Activated CD4-positive, alpha-beta T cell treated with anti-CD3 and anti-CD28 coated beads for 36 hours (primary cell): ENCODE results near the gene ADAMTS12. TPM values are rescaled to one million over a fixed set of nuclear protein-coding genes. Genes with fewer than 3 reads are reported as not detected.

Experiments used
- ATAC-seq: fragments of 200-7000 bp; cut with Tn5 transposase; one replicate; pipeline ENCODE4 v1.10.0; 2021; ENCODE audit warnings: mild to moderate bottlenecking, moderate library complexity
- CTCF ChIA-PET: fragments of 350-600 bp; sonication (Branson Sonifier 250); formaldehyde crosslinking; loops from one replicate; lab custom pipeline; 2021; ENCODE audit warnings: antibody characterized with exemption; lab: Charles Lee
- POLR2A ChIA-PET: fragments of 350-600 bp; sonication (Branson Sonifier 250); formaldehyde crosslinking; loops from one replicate; lab custom pipeline; 2021; ENCODE audit warnings: antibody characterized with exemption, inconsistent platforms; lab: Charles Lee
- DNase-seq: peaks from one replicate; pipeline ENCODE4 v3.0.0-alpha.2; 2020
- H3K27ac Mint-ChIP-seq: one replicate; pipeline ENCODE4 v1.8.0; 2021; ENCODE audit warnings: mixed read lengths
- H3K27me3 Mint-ChIP-seq: one replicate; pipeline ENCODE4 v1.8.0; 2021; ENCODE audit warnings: mixed read lengths
- H3K36me3 Mint-ChIP-seq: one replicate; pipeline ENCODE4 v1.8.0; 2021; ENCODE audit warnings: low read depth, mixed read lengths
- H3K4me1 Mint-ChIP-seq: one replicate; pipeline ENCODE4 v1.8.0; 2021; ENCODE audit warnings: mixed read lengths
- H3K4me3 Mint-ChIP-seq: one replicate; pipeline ENCODE4 v1.8.0; 2021; ENCODE audit warnings: mild to moderate bottlenecking, moderate library complexity, mixed read lengths
- H3K9me3 Mint-ChIP-seq: one replicate; pipeline ENCODE4 v1.8.0; 2021; ENCODE audit warnings: low read depth, mixed read lengths
- intact Hi-C, 2 experiments: fragments of 100-400 bp; cut with DNase I in 1 of 2; cut with micrococcal nuclease in 1 of 2; formaldehyde crosslinking; loops; one replicate each; pipeline versions ENCODE4 v1.14.2 to v1.15.1; 2022 to 2024; cut with DNase I, micrococcal nuclease
- total RNA-seq, 2 experiments: library from RNA; stranded (reverse); gene quantifications; one replicate each; pipeline ENCODE4 v1.2.3, GENCODE V29; 2021

ADAMTS12 gene
- total RNA-seq, 2 experiments from 2014 or later: not detected

DNA sequence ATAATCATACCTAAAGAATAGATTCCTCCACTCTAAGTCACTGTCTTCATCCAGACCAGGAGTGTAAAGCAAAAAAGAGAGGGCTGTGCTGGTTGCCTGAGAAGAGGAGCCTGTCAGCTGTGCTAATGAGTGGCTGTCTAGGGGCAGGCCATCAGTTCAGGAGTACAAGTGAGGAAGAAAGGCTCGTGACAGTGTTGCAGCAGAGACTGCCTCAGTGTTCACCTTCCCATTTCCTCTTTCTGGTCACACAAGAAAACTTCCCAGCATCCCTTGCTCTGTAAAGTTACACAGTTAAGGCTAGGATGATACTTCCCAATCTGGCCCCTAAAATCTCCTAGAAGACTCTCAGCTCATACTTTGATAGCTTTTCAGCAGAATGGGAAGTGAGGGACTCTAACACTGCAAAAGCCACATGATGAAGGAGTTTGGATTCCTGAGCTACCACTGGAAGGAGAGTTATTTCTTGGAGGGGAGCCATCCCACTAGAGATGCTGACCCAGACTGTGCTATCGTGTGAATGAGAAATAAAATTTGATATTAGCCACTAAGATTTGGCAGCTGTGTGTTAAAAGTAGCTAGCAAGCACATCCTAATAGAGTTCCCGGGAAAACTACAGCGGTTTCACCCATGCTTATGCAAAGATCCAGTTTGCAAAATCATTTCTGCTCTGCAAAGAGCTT lies 67.1 kb downstream of the ADAMTS12 start:
- DNase-seq (no peak), ATAC-seq (no peak)
- CTCF ChIA-PET: interaction anchor here (1.0 to 2.4 kb wide), 2 partner anchors 110 to 111 kb away, joined by 3 to 6 read pairs; partner anchors contain the start of gene RXFP3
- POLR2A ChIA-PET: no interaction called here
- intact Hi-C loops: no loop called here
- no peaks in the 10 kb centered on the region for H3K4me1 Mint-ChIP-seq
- H3K27me3 Mint-ChIP-seq: peaks cover 3% of the 10 kb centered on the region
- no peaks in the 10 kb centered on the region for H3K9me3 Mint-ChIP-seq
- no peaks in the 10 kb centered on the region for H3K36me3 Mint-ChIP-seq
- H3K4me3 Mint-ChIP-seq: no peak overlapping the region
- H3K27ac Mint-ChIP-seq: no peak overlapping the region

DNA sequence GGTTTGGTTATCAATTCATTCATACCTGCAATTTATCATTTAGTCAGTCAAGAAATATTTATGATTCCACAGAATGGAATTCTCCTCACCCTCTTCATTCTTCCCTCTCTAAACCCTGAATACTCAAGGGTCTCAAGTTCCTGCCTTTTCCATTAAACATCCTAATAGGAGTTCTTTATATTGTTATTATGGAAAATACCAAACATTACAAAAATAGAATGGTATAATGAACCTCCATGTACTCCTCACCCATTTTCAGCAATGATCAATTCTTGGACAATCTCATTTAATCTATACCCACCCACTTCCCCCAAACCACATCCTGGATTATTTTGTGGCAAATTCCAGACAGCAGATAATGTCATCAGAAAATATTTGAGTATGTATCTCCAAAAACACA lies 74.5 kb downstream of the ADAMTS12 start:
- H3K4me3 Mint-ChIP-seq: no peak overlapping the region
- no peaks in the 10 kb centered on the region for H3K9me3 Mint-ChIP-seq
- peaks cover 6% of the 10 kb centered on the region for H3K27me3 Mint-ChIP-seq
- no peaks in the 10 kb centered on the region for H3K36me3 Mint-ChIP-seq
- CTCF ChIA-PET: no interaction called here
- POLR2A ChIA-PET: no interaction called here
- no peaks in the 10 kb centered on the region for H3K4me1 Mint-ChIP-seq
- ATAC-seq: no peak
- intact Hi-C loops: no loop called here
- no peak overlapping the region for H3K27ac Mint-ChIP-seq
- no peak for DNase-seq

GRCh38 chr5:33816791-33817190 lies 75.0 kb downstream of the ADAMTS12 start:
- Mint-ChIP-seq H3K36me3 (no peaks in the 10 kb centered on the region), H3K4me3 (no peak overlapping the region), H3K9me3 (no peaks in the 10 kb centered on the region), H3K27me3 (peaks cover 6% of the 10 kb centered on the region), H3K27ac (no peak overlapping the region), H3K4me1 (no peaks in the 10 kb centered on the region)
- no peak for ATAC-seq
- POLR2A ChIA-PET: no interaction called here
- no peak for DNase-seq
- intact Hi-C loops: no loop called here
- CTCF ChIA-PET: no interaction called here

GRCh38 chr5:33812746-33813145 lies 79.0 kb downstream of the ADAMTS12 start:
- DNase-seq (no peak), ATAC-seq (no peak)
- no peaks in the 10 kb centered on the region for H3K36me3 Mint-ChIP-seq
- no peak overlapping the region for H3K4me3 Mint-ChIP-seq
- no peaks in the 10 kb centered on the region for H3K9me3 Mint-ChIP-seq
- peaks cover 2% of the 10 kb centered on the region for H3K4me1 Mint-ChIP-seq
- ChIA-PET POLR2A (no interaction called here), CTCF (interaction anchor here (1.3 kb wide), 1 partner anchor 18 kb away, joined by 3 read pairs; no protein-coding TSS in a partner anchor)
- H3K27me3 Mint-ChIP-seq: peaks cover 3% of the 10 kb centered on the region
- H3K27ac Mint-ChIP-seq: no peak overlapping the region
- intact Hi-C loops: no loop called here

GRCh38 chr5:33810491-33811120 lies 81.2 kb downstream of the ADAMTS12 start:
- Mint-ChIP-seq H3K9me3 (no peaks in the 10 kb centered on the region), H3K27ac (no peak overlapping the region), H3K27me3 (no peaks in the 10 kb centered on the region), H3K4me1 (peaks cover 2% of the 10 kb centered on the region), H3K36me3 (no peaks in the 10 kb centered on the region), H3K4me3 (no peak overlapping the region)
- ATAC-seq (no peak), DNase-seq (no peak)
- intact Hi-C loops: no loop called here
- CTCF ChIA-PET: interaction anchor here (0.6 kb wide), 1 partner anchor 122 kb away, joined by 4 read pairs; no protein-coding TSS in a partner anchor
- POLR2A ChIA-PET: no interaction called here

DNA sequence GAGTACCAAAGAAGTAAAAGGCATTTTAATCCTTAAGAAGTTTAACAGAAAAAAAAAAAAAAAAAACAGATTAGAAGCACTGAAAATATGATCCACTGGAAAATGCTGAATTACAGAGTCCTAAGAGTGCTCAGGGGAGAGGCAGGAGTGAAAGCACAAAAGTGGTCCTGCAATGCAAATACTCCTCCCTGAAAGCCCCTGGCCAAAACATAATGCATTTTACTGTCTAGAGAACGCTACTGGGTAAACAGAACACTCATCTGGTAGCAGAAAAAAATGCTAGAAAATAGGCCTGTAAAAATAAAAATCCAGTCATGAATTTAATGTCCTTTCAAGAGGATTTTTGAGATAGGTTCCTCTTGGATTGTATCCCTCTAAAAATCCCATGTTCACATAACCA lies 81.9 kb downstream of the ADAMTS12 start:
- CTCF ChIA-PET: no interaction called here
- Mint-ChIP-seq H3K27ac (no peak overlapping the region), H3K27me3 (no peaks in the 10 kb centered on the region), H3K36me3 (no peaks in the 10 kb centered on the region), H3K4me3 (no peak overlapping the region), H3K9me3 (no peaks in the 10 kb centered on the region), H3K4me1 (peaks cover 2% of the 10 kb centered on the region)
- intact Hi-C loops: no loop called here
- POLR2A ChIA-PET: no interaction called here
- ATAC-seq: no peak
- no peak for DNase-seq

- Mint-ChIP-seq H3K9me3 (no peaks in the 10 kb centered on the region), H3K4me1 (peaks cover 2% of the 10 kb centered on the region), H3K36me3 (no peaks in the 10 kb centered on the region), H3K4me3 (no peak overlapping the region), H3K27ac (no peak overlapping the region), H3K27me3 (no peaks in the 10 kb centered on the region)
- POLR2A ChIA-PET: no interaction called here
- CTCF ChIA-PET: no interaction called here
- intact Hi-C loops: no loop called here
- ATAC-seq: no peak
- DNase-seq: no peak
These were observed 83.1 kb downstream of the ADAMTS12 start for GRCh38 chr5:33808699-33809098.

GRCh38 chr5:33807771-33808170 lies 84.0 kb downstream of the ADAMTS12 start:
- Mint-ChIP-seq H3K27me3 (no peaks in the 10 kb centered on the region), H3K27ac (no peak overlapping the region), H3K4me3 (no peak overlapping the region), H3K9me3 (no peaks in the 10 kb centered on the region), H3K4me1 (peaks cover 2% of the 10 kb centered on the region), H3K36me3 (no peaks in the 10 kb centered on the region)
- intact Hi-C loops: no loop called here
- POLR2A ChIA-PET: no interaction called here
- ATAC-seq (no peak), DNase-seq (no peak)
- CTCF ChIA-PET: no interaction called here

GRCh38 chr5:33806738-33807442 lies 84.9 kb downstream of the ADAMTS12 start:
- intact Hi-C loops: no loop called here
- DNase-seq (no peak), ATAC-seq (no peak)
- H3K9me3 Mint-ChIP-seq: no peaks in the 10 kb centered on the region
- no peaks in the 10 kb centered on the region for H3K36me3 Mint-ChIP-seq
- H3K4me3 Mint-ChIP-seq: no peak overlapping the region
- no peak overlapping the region for H3K27ac Mint-ChIP-seq
- POLR2A ChIA-PET: no interaction called here
- peaks cover 2% of the 10 kb centered on the region for H3K4me1 Mint-ChIP-seq
- H3K27me3 Mint-ChIP-seq: no peaks in the 10 kb centered on the region
- CTCF ChIA-PET: no interaction called here

GRCh38 chr5:33801292-33801691 lies 90.5 kb downstream of the ADAMTS12 start:
- peak; percentile 19 for ATAC-seq
- H3K4me1 Mint-ChIP-seq: no peaks in the 10 kb centered on the region
- peaks cover 2% of the 10 kb centered on the region for H3K27me3 Mint-ChIP-seq
- DNase-seq: no peak
- intact Hi-C loops: no loop called here
- H3K27ac Mint-ChIP-seq: no peak overlapping the region
- H3K36me3 Mint-ChIP-seq: no peaks in the 10 kb centered on the region
- CTCF ChIA-PET: interaction anchor here (1.3 kb wide), 1 partner anchor 67 kb away, joined by 6 read pairs; no protein-coding TSS in a partner anchor
- no peak overlapping the region for H3K4me3 Mint-ChIP-seq
- POLR2A ChIA-PET: no interaction called here
- H3K9me3 Mint-ChIP-seq: no peaks in the 10 kb centered on the region

GRCh38 chr5:33800241-33800950 lies 91.4 kb downstream of the ADAMTS12 start:
- Mint-ChIP-seq H3K27ac (no peak overlapping the region), H3K9me3 (no peaks in the 10 kb centered on the region), H3K36me3 (no peaks in the 10 kb centered on the region), H3K4me3 (no peak overlapping the region), H3K27me3 (peaks cover 2% of the 10 kb centered on the region), H3K4me1 (no peaks in the 10 kb centered on the region)
- CTCF ChIA-PET: interaction anchor here (1.3 kb wide), 1 partner anchor 66 kb away, joined by 6 read pairs; no protein-coding TSS in a partner anchor
- intact Hi-C loops: no loop called here
- ATAC-seq (no peak), DNase-seq (no peak)
- POLR2A ChIA-PET: no interaction called here
